ENCODE results near the gene ISG20.

DNA sequence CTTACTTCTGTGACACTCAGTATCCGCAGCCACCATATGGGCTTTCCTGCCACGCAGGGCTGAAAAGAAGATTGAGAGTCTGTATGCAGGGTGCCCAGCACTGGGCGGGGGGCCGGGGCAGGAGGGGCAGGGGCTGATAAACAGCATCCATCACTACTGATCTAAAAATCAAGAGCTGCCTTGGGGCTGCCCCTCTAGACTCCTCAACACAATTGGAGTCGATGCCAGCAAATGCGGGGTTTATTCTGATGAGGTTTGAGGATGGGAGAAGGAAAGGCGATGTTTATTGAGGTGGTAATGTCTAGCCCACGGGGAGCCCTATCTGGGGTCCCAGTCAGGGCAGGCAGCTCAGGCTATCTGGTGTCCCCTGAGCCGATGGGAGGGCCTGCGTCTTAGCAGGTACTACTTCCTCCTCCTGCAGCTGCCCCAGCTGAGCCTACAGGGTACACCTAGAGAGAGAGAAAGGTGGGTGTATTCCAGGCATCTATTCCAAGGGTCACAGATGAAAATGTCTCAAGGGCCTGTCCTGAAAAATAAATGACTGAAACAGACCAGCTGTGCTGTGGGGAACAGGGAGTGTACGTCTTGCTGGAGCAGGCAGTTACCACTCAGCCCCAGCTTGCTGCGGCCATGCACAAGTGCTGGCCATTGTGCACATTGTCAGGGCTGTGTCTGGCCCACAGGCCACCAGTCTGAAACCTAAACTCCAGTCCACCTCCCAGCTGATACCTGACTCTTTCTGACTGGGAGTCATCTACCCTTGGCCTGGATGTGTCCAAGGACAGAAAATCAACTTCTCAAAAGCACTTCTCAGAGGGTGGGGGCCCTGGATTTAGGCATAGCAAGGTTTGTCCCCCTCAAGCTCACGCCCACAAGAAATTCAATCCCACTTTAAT lies 19.5 kb downstream of the ISG20 start:
- TF ChIP-seq, protein P1, sequence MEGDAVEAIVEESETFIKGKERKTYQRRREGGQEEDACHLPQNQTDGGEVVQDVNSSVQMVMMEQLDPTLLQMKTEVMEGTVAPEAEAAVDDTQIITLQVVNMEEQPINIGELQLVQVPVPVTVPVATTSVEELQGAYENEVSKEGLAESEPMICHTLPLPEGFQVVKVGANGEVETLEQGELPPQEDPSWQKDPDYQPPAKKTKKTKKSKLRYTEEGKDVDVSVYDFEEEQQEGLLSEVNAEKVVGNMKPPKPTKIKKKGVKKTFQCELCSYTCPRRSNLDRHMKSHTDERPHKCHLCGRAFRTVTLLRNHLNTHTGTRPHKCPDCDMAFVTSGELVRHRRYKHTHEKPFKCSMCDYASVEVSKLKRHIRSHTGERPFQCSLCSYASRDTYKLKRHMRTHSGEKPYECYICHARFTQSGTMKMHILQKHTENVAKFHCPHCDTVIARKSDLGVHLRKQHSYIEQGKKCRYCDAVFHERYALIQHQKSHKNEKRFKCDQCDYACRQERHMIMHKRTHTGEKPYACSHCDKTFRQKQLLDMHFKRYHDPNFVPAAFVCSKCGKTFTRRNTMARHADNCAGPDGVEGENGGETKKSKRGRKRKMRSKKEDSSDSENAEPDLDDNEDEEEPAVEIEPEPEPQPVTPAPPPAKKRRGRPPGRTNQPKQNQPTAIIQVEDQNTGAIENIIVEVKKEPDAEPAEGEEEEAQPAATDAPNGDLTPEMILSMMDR (IDR thresholded peaks at IDR 0.05; ENCODE audit: insufficient read depth, low read depth, low read length), result no peak
- no peak for TF ChIP-seq EZH2 (IDR thresholded peaks at IDR 0.05; ENCODE audit: insufficient read depth, low read length)
